ENCODE results near the gene PGGT1B.

DNA sequence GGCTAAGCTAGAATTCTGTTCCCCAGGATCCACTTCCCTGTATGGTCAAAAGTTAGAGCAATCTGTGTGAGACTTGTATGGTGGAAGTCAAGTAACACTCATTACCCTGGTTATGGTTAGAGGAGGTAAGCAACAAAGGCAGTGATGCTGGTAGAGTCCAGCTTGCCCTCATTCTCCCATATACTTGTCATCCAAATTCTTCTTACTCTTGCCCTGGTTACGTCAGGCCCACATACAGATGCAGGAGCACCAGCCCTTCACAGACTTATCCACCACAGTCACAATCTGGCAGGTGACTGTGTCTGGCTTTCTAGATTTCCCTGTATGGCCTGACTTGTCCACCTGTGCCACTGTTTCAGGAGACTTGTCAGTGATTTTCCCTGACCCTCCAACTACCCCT is 35.4 kb downstream of the PGGT1B start:
- no peak for TF ChIP-seq CBFB (CRISPR knock-in tag; IDR thresholded peaks at IDR 0.05)
- TF ChIP-seq MXI1 (IDR thresholded peaks at IDR 0.05; ENCODE audit: low read depth, low read length), result no peak
- no peak for TF ChIP-seq CEBPB (tag; IDR thresholded peaks at IDR 0.05)
- TF ChIP-seq PATZ1 (CRISPR knock-in tag; IDR thresholded peaks at IDR 0.05; ENCODE audit: borderline replicate concordance), result no peak
- TF ChIP-seq YY1 (IDR thresholded peaks at IDR 0.05; ENCODE audit: borderline replicate concordance in 1 of 3, control insufficient read depth in 1 of 3, extremely low read depth in 1 of 3, insufficient read depth in 3 of 3, insufficient read length in 1 of 3, insufficient replicate concordance in 2 of 3, low read depth in 1 of 3, low read length in 2 of 3), result no peak
- TF ChIP-seq ZNF232 (CRISPR knock-in tag; IDR thresholded peaks at IDR 0.05), result no peak
- no peak for TF ChIP-seq ZNF239 (CRISPR knock-in tag; IDR thresholded peaks at IDR 0.05)
- TF ChIP-seq, protein P1, sequence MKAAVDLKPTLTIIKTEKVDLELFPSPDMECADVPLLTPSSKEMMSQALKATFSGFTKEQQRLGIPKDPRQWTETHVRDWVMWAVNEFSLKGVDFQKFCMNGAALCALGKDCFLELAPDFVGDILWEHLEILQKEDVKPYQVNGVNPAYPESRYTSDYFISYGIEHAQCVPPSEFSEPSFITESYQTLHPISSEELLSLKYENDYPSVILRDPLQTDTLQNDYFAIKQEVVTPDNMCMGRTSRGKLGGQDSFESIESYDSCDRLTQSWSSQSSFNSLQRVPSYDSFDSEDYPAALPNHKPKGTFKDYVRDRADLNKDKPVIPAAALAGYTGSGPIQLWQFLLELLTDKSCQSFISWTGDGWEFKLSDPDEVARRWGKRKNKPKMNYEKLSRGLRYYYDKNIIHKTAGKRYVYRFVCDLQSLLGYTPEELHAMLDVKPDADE (conservative IDR thresholded peaks at IDR 0.05; ENCODE audit: control insufficient read depth, low read depth, low read length), result no peak
- TF ChIP-seq ZNF830 (CRISPR knock-in tag; IDR thresholded peaks at IDR 0.05), result no peak
- no peak for TF ChIP-seq ZNF76 (CRISPR knock-in tag; IDR thresholded peaks at IDR 0.05; ENCODE audit: borderline replicate concordance)
- no peak for TF ChIP-seq NR3C1 (CRISPR knock-in tag; IDR thresholded peaks at IDR 0.05)
- TF ChIP-seq MTF1 (CRISPR knock-in tag; IDR thresholded peaks at IDR 0.05; ENCODE audit: borderline replicate concordance), result no peak
